H1 (cell line): ENCODE results near the gene RASGRP3. TPM values are rescaled to one million over a fixed set of nuclear protein-coding genes. Genes with fewer than 3 reads are reported as not detected.

Experiments
- CTCF ChIA-PET: fragments of 300-600 bp; sonication (Branson Sonifier 250); formaldehyde crosslinking; loops from one replicate; lab custom pipeline; 2021; ENCODE audit not compliant: partially characterized antibody; lab: Charles Lee
- POLR2A ChIA-PET: fragments of 300-600 bp; sonication (Branson Sonifier 250); formaldehyde crosslinking; loops from one replicate; lab custom pipeline; 2021; ENCODE audit warnings: inconsistent platforms; ENCODE audit not compliant: partially characterized antibody; lab: Charles Lee
- DNase-seq, 2 experiments: peaks; one replicate each; pipeline versions ENCODE4 v3.0.0 to v3.0.0-alpha.2; 2010 to 2022; ENCODE audit warnings: low spot score in 2 of 2, low read depth in 1 of 2, mixed read lengths in 1 of 2
- FAIRE-seq: peaks from 2 replicates; lab custom pipeline; 2011; peaks lifted over from hg19 to GRCh38; lab: Jason Lieb, UNC
- H2AFZ ChIP-seq: 2 replicates; pipeline ENCODE4 v1.8.1; 2012; ENCODE audit warnings: low read length, inconsistent platforms
- H2AK5ac ChIP-seq: 2 replicates; pipeline ENCODE4 v1.6.1; 2013; ENCODE audit warnings: low read depth, low read length
- H2BK120ac ChIP-seq: replicated peaks from 2 replicates; pipeline ENCODE3; 2013; ENCODE audit warnings: low read depth, low read length, inconsistent platforms
- H2BK12ac ChIP-seq: 2 replicates; pipeline ENCODE4 v1.6.1; 2013; ENCODE audit warnings: low read depth, low read length
- H2BK15ac ChIP-seq: 2 replicates; pipeline ENCODE4 v1.6.1; 2013; ENCODE audit warnings: low read length
- H2BK20ac ChIP-seq: 2 replicates; pipeline ENCODE4 v1.6.1; 2013; ENCODE audit warnings: low read length
- H2BK5ac ChIP-seq: 2 replicates; pipeline ENCODE4 v1.6.1; 2013; ENCODE audit warnings: low read depth, low read length
- H3K14ac ChIP-seq: 2 replicates; pipeline ENCODE4 v1.6.1; 2013; ENCODE audit warnings: inconsistent platforms; ENCODE audit not compliant: insufficient read length
- H3K18ac ChIP-seq: 2 replicates; pipeline ENCODE4 v1.6.1; 2013; ENCODE audit warnings: low read length; ENCODE audit errors: extremely low read depth
- H3K23ac ChIP-seq: 2 replicates; pipeline ENCODE4 v1.6.1; 2013; ENCODE audit warnings: inconsistent platforms; ENCODE audit not compliant: insufficient read length
- H3K23me2 ChIP-seq: 2 replicates; pipeline ENCODE4 v1.6.1; 2013; ENCODE audit warnings: low read depth, low read length
- H3K27ac ChIP-seq: 2 replicates; pipeline ENCODE4 v1.6.1; 2011; ENCODE audit warnings: low read depth, low read length, inconsistent platforms
- H3K27me3 ChIP-seq, 4 experiments: replicated peaks in 1 of 4; 1 replicate in 1 of 4; 2 replicates in 3 of 4; pipeline versions ENCODE4 v1.6.1 to v1.8.1; 2011 to 2013; ENCODE audit warnings: low read length in 3 of 4, mild to moderate bottlenecking in 3 of 4, inconsistent platforms in 2 of 4, mixed read lengths in 2 of 4, moderate library complexity in 1 of 4; ENCODE audit not compliant: control insufficient read depth in 3 of 4, insufficient read depth in 3 of 4; ENCODE audit errors: extremely low read depth in 1 of 4
- H3K36me3 ChIP-seq, 4 experiments: 2 replicates each; pipeline versions ENCODE4 v1.6.1 to v1.8.1; 2011 to 2013; ENCODE audit warnings: mild to moderate bottlenecking in 4 of 4, low read length in 3 of 4, moderate library complexity in 2 of 4, control low read depth in 1 of 4, inconsistent platforms in 1 of 4; ENCODE audit not compliant: insufficient read depth in 4 of 4, control insufficient read depth in 2 of 4
- H3K4ac ChIP-seq: replicated peaks from 2 replicates; pipeline ENCODE3; 2013; ENCODE audit warnings: low read length, low read depth, mixed read lengths, inconsistent platforms; ENCODE audit not compliant: insufficient read length
- H3K4me1 ChIP-seq, 4 experiments: replicated peaks in 1 of 4; 1 replicate in 1 of 4; 2 replicates in 3 of 4; pipeline versions ENCODE4 v1.6.1 to v1.8.1; 2011 to 2013; ENCODE audit warnings: low read length in 3 of 4, inconsistent platforms in 2 of 4, mixed read lengths in 1 of 4; ENCODE audit not compliant: insufficient read depth in 4 of 4, control insufficient read depth in 3 of 4
- H3K4me2 ChIP-seq, 2 experiments: 2 replicates each; pipeline versions ENCODE4 v1.6.1 to v1.8.1; 2011 to 2013; ENCODE audit warnings: low read depth in 2 of 2, low read length in 2 of 2, control low read depth in 1 of 2, inconsistent platforms in 1 of 2, mild to moderate bottlenecking in 1 of 2; ENCODE audit not compliant: insufficient read depth in 1 of 2
- H3K4me3 ChIP-seq, 4 experiments: fragments of 200-600, 300-600 bp in 1 of 4; sonication (generic), shearing (Covaris generic), sonication (Bioruptor Twin) in 1 of 4; 2 replicates each; pipeline versions ENCODE4 v1.5.1 to v1.8.1; 2011 to 2016; ENCODE audit warnings: low read length in 4 of 4, low read depth in 3 of 4, control low read depth in 2 of 4, inconsistent platforms in 2 of 4, mild to moderate bottlenecking in 2 of 4, mixed read lengths in 1 of 4, moderate library complexity in 1 of 4; ENCODE audit not compliant: insufficient read depth in 2 of 4; ENCODE audit errors: extremely low read depth in 1 of 4
- H3K56ac ChIP-seq: replicated peaks from 2 replicates; pipeline ENCODE3; 2013; ENCODE audit warnings: low read depth, mild to moderate bottlenecking, mixed read lengths, low read length, inconsistent platforms; ENCODE audit not compliant: insufficient read length
- H3K79me1 ChIP-seq: 2 replicates; pipeline ENCODE4 v1.6.1; 2013; ENCODE audit warnings: low read depth, low read length, control low read depth
- H3K79me2 ChIP-seq, 2 experiments: 2 replicates each; pipeline versions ENCODE4 v1.6.1 to v1.8.1; 2012 to 2013; ENCODE audit warnings: low read length in 2 of 2, mild to moderate bottlenecking in 2 of 2, inconsistent platforms in 1 of 2; ENCODE audit not compliant: insufficient read depth in 2 of 2, control insufficient read depth in 1 of 2
- H3K9ac ChIP-seq, 4 experiments: replicated peaks in 1 of 4; 1 replicate in 1 of 4; 2 replicates in 3 of 4; pipeline versions ENCODE4 v1.6.1 to v1.8.1; 2011 to 2013; ENCODE audit warnings: low read depth in 3 of 4, low read length in 3 of 4, control low read depth in 2 of 4, mild to moderate bottlenecking in 2 of 4, moderate library complexity in 2 of 4, inconsistent platforms in 1 of 4; ENCODE audit errors: extremely low read depth in 1 of 4
- H3K9me3 ChIP-seq, 2 experiments: 2 replicates each; pipeline versions ENCODE4 v1.6.1 to v1.8.1; 2012 to 2013; ENCODE audit warnings: mild to moderate bottlenecking in 2 of 2, moderate library complexity in 2 of 2, control low read depth in 1 of 2, inconsistent platforms in 1 of 2, low read depth in 1 of 2, low read length in 1 of 2, mixed read lengths in 1 of 2; ENCODE audit not compliant: insufficient read depth in 2 of 2
- H4K20me1 ChIP-seq, 2 experiments: replicated peaks in 1 of 2; 2 replicates each; pipeline versions ENCODE3 to v1.8.1; 2011 to 2013; ENCODE audit warnings: inconsistent platforms in 2 of 2, low read length in 2 of 2, mild to moderate bottlenecking in 1 of 2; ENCODE audit not compliant: insufficient read depth in 2 of 2, control insufficient read depth in 1 of 2
- H4K5ac ChIP-seq: 2 replicates; pipeline ENCODE4 v1.6.1; 2013; ENCODE audit warnings: low read length, low read depth, mixed read lengths, inconsistent platforms; ENCODE audit not compliant: insufficient read length
- H4K8ac ChIP-seq: 2 replicates; pipeline ENCODE4 v1.8.0; 2013; ENCODE audit warnings: mild to moderate bottlenecking, moderate library complexity, low read length, inconsistent platforms; ENCODE audit not compliant: insufficient read depth; ENCODE audit errors: extremely low read depth
- H4K91ac ChIP-seq: replicated peaks from 2 replicates; pipeline ENCODE3; 2013; ENCODE audit warnings: low read length, mixed read lengths, inconsistent platforms; ENCODE audit not compliant: insufficient read length
- CHD2 ChIP-seq: IDR thresholded peaks from 2 replicates; pipeline ENCODE4 v1.6.1; 2012; ENCODE audit warnings: low read length, improper control_type of control experiment
- EP300 ChIP-seq, 2 experiments: IDR thresholded peaks; 1 replicate in 1 of 2; 2 replicates in 1 of 2; pipeline ENCODE4 v1.6.1; 2011 to 2012; ENCODE audit warnings: low read depth in 2 of 2, low read length in 2 of 2, mild to moderate bottlenecking in 2 of 2, borderline replicate concordance in 1 of 2, inconsistent platforms in 1 of 2, moderate library complexity in 1 of 2
- JUN ChIP-seq: IDR thresholded peaks from 2 replicates; pipeline ENCODE4 v1.6.1; 2011; ENCODE audit warnings: low read depth, mild to moderate bottlenecking, improper control_type of control experiment, low read length
- POLR2A ChIP-seq, 2 experiments: IDR thresholded peaks; 1 replicate in 1 of 2; 2 replicates in 1 of 2; pipeline ENCODE4 v1.6.1; 2011; ENCODE audit warnings: low read depth in 2 of 2, low read length in 2 of 2, mild to moderate bottlenecking in 2 of 2; ENCODE audit errors: control extremely low read depth in 1 of 2
- RXRA ChIP-seq: IDR thresholded peaks from 2 replicates; pipeline ENCODE4 v1.6.1; 2011; ENCODE audit warnings: low read depth, mild to moderate bottlenecking, low read length, moderate library complexity; ENCODE audit not compliant: insufficient read depth
- SIN3A ChIP-seq, 2 experiments: IDR thresholded peaks in 1 of 2; conservative IDR thresholded peaks in 1 of 2; 2 replicates each; pipeline ENCODE4 v1.6.1; 2011 to 2012; ENCODE audit warnings: low read length in 2 of 2, improper control_type of control experiment in 1 of 2, low read depth in 1 of 2, mild to moderate bottlenecking in 1 of 2
- SIRT6 ChIP-seq: IDR thresholded peaks from one replicate; pipeline ENCODE4 v1.7.1; 2012; ENCODE audit warnings: low read length, inconsistent platforms
- SUZ12 ChIP-seq: fragments of 200-600 bp; sonication (generic); IDR thresholded peaks from 2 replicates; pipeline ENCODE4 v1.6.1; 2012; ENCODE audit warnings: mild to moderate bottlenecking, inconsistent platforms, low read length, moderate library complexity, mixed read lengths
- TBP ChIP-seq: IDR thresholded peaks from 2 replicates; pipeline ENCODE4 v1.6.1; 2011; ENCODE audit warnings: low read depth, low read length, improper control_type of control experiment
- ZNF274 ChIP-seq: IDR thresholded peaks from 2 replicates; pipeline ENCODE4 v1.7.0; 2012; ENCODE audit warnings: low read length, borderline replicate concordance; ENCODE audit errors: extremely low read depth
- WGBS, 2 experiments: shearing (Covaris generic) in 1 of 2; methylation state at CpG; one replicate each; pipeline versions ENCODE4 v1.1.6 to v1.1.7; 2013 to 2015; ENCODE audit warnings: low lambda C conversion rate in 2 of 2, mixed read lengths in 2 of 2, inconsistent platforms in 1 of 2, low coverage in 1 of 2, missing lambda C conversion rate in 1 of 2; ENCODE audit not compliant: insufficient replicate concordance in 2 of 2, insufficient coverage in 1 of 2, insufficient read length in 1 of 2; ENCODE audit errors: extremely low coverage in 1 of 2, missing lambda C conversion rate in 1 of 2; 5-methylcytosine and 5-hydroxymethylcytosine counted together
- polyA plus RNA-seq, 7 experiments: library from polyadenylated mRNA; depleted of rRNA in 3 of 7; stranded (reverse) in 5 of 7; unstranded in 2 of 7; fragments of >200 nt in 5 of 7; fragments of 200-250 nt in 2 of 7; gene quantifications; 1 replicate in 5 of 7; 2 replicates in 1 of 7; 4 replicates in 1 of 7; pipeline versions ENCODE4 v1.2.1 to v1.2.3, GENCODE V29; 2011 to 2013; ENCODE audit warnings: missing spikeins in 2 of 7, mixed read lengths in 2 of 7
- total RNA-seq: library from RNA; stranded (reverse); fragmentation: NEBNext Ultra II Directional; extraction: Animal tissue kit (Norgen Biotek cat#: 25700); gene quantifications from 2 replicates; pipeline ENCODE4 v1.2.1, GENCODE V29; 2021
- TF ChIP-seq, protein P1 (sequence below): IDR thresholded peaks from 2 replicates; pipeline ENCODE4 v1.6.1; 2012; ENCODE audit warnings: inconsistent platforms
- TF ChIP-seq, protein P2 (sequence below), 3 experiments: IDR thresholded peaks; 1 replicate in 2 of 3; 2 replicates in 1 of 3; pipeline versions ENCODE4 v1.5.1 to v1.6.1; 2011; ENCODE audit warnings: low read length in 3 of 3, mild to moderate bottlenecking in 3 of 3, inconsistent platforms in 2 of 3, low read depth in 1 of 3, moderate library complexity in 1 of 3; ENCODE audit not compliant: insufficient read depth in 1 of 3; ENCODE audit errors: control extremely low read depth in 1 of 3

RASGRP3 gene
- total and polyA plus RNA-seq, 2 of the 8 experiments (the other 6 are each of a cell fraction or from before 2014, with no cell fraction given) = 0.06 TPM; not detected in 1

DNA sequence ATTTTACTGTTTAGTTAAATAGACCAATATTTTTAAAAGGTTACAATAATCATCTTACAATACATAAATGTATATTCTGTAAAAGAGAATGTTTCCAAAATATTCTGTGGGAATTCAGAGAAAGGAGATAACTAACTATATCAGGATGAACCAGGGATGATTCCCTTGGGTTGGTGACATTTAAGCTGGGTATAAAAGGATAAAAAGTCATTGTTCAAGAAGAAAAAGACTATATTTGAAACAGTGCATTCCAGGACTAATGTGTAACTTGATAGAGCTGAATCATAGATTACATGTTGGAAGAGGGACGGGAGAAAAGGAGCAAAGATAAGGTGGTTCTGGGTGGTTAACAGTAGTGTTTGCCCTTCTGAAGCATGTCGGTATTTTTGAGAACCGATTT lies 10.1 kb downstream of the RASGRP3 start:
- Histone ChIP-seq H3K4me1 (no peaks in the 10 kb centered on the region), H3K4me3 (no peak overlapping the region), H3K23ac (no peak overlapping the region), H3K9me3 (peaks cover 3 to 8% of the 10 kb centered on the region in 2 experiments; a peak in 3 of 4 replicates), H2AFZ (no peak overlapping the region), H4K5ac (no peak overlapping the region), H3K27me3 (no peaks in the 10 kb centered on the region), H3K23me2 (no peaks in the 10 kb centered on the region), H3K9ac (no peak overlapping the region), H2BK20ac (no peak overlapping the region), H2BK15ac (no peak overlapping the region), H3K4ac (no peak overlapping the region), H4K20me1 (no peaks in the 10 kb centered on the region), H3K14ac (no peak overlapping the region), H3K79me1 (no peaks in the 10 kb centered on the region), H3K27ac (no peak overlapping the region), H3K18ac (no peak overlapping the region), H3K4me2 (no peak overlapping the region), H4K8ac (no peak overlapping the region), H4K91ac (no peak overlapping the region), H3K36me3 (no peaks in the 10 kb centered on the region), H2BK12ac (no peak overlapping the region), H2BK120ac (no peak overlapping the region), H2AK5ac (no peak overlapping the region), H2BK5ac (no peak overlapping the region), H3K56ac (no peak overlapping the region), H3K79me2 (no peaks in the 10 kb centered on the region)
- FAIRE-seq = no peak
- ChIA-PET CTCF (no interaction called here), POLR2A (no interaction called here)
- 94% methylated on average over 3 of the region's 3 CpGs; no CpG with 5 or more reads in 1 of the 2 experiments for WGBS, 2 experiments
- DNase-seq = no peak
- TF ChIP-seq SUZ12 (no peak), POLR2A (IDR thresholded peaks at IDR 0.05; ENCODE audit: control extremely low read depth in 1 of 2, low read depth in 2 of 2, low read length in 2 of 2) (no peak), EP300 (IDR thresholded peaks at IDR 0.05; ENCODE audit: borderline replicate concordance in 1 of 2, low read depth in 2 of 2, low read length in 2 of 2) (no peak), JUN (no peak), TBP (no peak), SIRT6 (no peak), SIN3A (conservative IDR thresholded peaks at IDR 0.05 in 1 of 2, IDR thresholded peaks at IDR 0.05 in 1 of 2; ENCODE audit: low read depth in 1 of 2, low read length in 2 of 2) (no peak), CHD2 (no peak), ZNF274 (no peak), RXRA (no peak)
- TF ChIP-seq, protein P1, sequence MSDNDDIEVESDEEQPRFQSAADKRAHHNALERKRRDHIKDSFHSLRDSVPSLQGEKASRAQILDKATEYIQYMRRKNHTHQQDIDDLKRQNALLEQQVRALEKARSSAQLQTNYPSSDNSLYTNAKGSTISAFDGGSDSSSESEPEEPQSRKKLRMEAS = no peak
- TF ChIP-seq, protein P2, sequence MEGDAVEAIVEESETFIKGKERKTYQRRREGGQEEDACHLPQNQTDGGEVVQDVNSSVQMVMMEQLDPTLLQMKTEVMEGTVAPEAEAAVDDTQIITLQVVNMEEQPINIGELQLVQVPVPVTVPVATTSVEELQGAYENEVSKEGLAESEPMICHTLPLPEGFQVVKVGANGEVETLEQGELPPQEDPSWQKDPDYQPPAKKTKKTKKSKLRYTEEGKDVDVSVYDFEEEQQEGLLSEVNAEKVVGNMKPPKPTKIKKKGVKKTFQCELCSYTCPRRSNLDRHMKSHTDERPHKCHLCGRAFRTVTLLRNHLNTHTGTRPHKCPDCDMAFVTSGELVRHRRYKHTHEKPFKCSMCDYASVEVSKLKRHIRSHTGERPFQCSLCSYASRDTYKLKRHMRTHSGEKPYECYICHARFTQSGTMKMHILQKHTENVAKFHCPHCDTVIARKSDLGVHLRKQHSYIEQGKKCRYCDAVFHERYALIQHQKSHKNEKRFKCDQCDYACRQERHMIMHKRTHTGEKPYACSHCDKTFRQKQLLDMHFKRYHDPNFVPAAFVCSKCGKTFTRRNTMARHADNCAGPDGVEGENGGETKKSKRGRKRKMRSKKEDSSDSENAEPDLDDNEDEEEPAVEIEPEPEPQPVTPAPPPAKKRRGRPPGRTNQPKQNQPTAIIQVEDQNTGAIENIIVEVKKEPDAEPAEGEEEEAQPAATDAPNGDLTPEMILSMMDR (IDR thresholded peaks at IDR 0.05; ENCODE audit: control extremely low read depth in 1 of 3, insufficient read depth in 1 of 3, low read depth in 1 of 3, low read length in 3 of 3) = no peak
